H1 (cell line): ENCODE measurements around the gene ANO6. TPM values are rescaled to one million over a fixed set of nuclear protein-coding genes. Genes with fewer than 3 reads are reported as not detected.

Experiments used
- CTCF ChIA-PET: fragments of 300-600 bp; sonication (Branson Sonifier 250); formaldehyde crosslinking; loops from one replicate; lab custom pipeline; 2021; ENCODE audit not compliant: partially characterized antibody; lab: Charles Lee
- POLR2A ChIA-PET: fragments of 300-600 bp; sonication (Branson Sonifier 250); formaldehyde crosslinking; loops from one replicate; lab custom pipeline; 2021; ENCODE audit warnings: inconsistent platforms; ENCODE audit not compliant: partially characterized antibody; lab: Charles Lee
- DNase-seq, 2 experiments: peaks; one replicate each; pipeline versions ENCODE4 v3.0.0 to v3.0.0-alpha.2; 2010 to 2022; ENCODE audit warnings: low spot score in 2 of 2, low read depth in 1 of 2, mixed read lengths in 1 of 2
- FAIRE-seq: peaks from 2 replicates; lab custom pipeline; 2011; peaks lifted over from hg19 to GRCh38; lab: Jason Lieb, UNC
- H2AFZ ChIP-seq: 2 replicates; pipeline ENCODE4 v1.8.1; 2012; ENCODE audit warnings: low read length, inconsistent platforms
- H2AK5ac ChIP-seq: 2 replicates; pipeline ENCODE4 v1.6.1; 2013; ENCODE audit warnings: low read depth, low read length
- H2BK120ac ChIP-seq: replicated peaks from 2 replicates; pipeline ENCODE3; 2013; ENCODE audit warnings: low read depth, low read length, inconsistent platforms
- H2BK12ac ChIP-seq: 2 replicates; pipeline ENCODE4 v1.6.1; 2013; ENCODE audit warnings: low read depth, low read length
- H2BK15ac ChIP-seq: 2 replicates; pipeline ENCODE4 v1.6.1; 2013; ENCODE audit warnings: low read length
- H2BK20ac ChIP-seq: 2 replicates; pipeline ENCODE4 v1.6.1; 2013; ENCODE audit warnings: low read length
- H2BK5ac ChIP-seq: 2 replicates; pipeline ENCODE4 v1.6.1; 2013; ENCODE audit warnings: low read depth, low read length
- H3K14ac ChIP-seq: 2 replicates; pipeline ENCODE4 v1.6.1; 2013; ENCODE audit warnings: inconsistent platforms; ENCODE audit not compliant: insufficient read length
- H3K18ac ChIP-seq: 2 replicates; pipeline ENCODE4 v1.6.1; 2013; ENCODE audit warnings: low read length; ENCODE audit errors: extremely low read depth
- H3K23ac ChIP-seq: 2 replicates; pipeline ENCODE4 v1.6.1; 2013; ENCODE audit warnings: inconsistent platforms; ENCODE audit not compliant: insufficient read length
- H3K23me2 ChIP-seq: 2 replicates; pipeline ENCODE4 v1.6.1; 2013; ENCODE audit warnings: low read depth, low read length
- H3K27ac ChIP-seq: 2 replicates; pipeline ENCODE4 v1.6.1; 2011; ENCODE audit warnings: low read depth, low read length, inconsistent platforms
- H3K27me3 ChIP-seq, 4 experiments: replicated peaks in 1 of 4; 1 replicate in 1 of 4; 2 replicates in 3 of 4; pipeline versions ENCODE4 v1.6.1 to v1.8.1; 2011 to 2013; ENCODE audit warnings: low read length in 3 of 4, mild to moderate bottlenecking in 3 of 4, inconsistent platforms in 2 of 4, mixed read lengths in 2 of 4, moderate library complexity in 1 of 4; ENCODE audit not compliant: control insufficient read depth in 3 of 4, insufficient read depth in 3 of 4; ENCODE audit errors: extremely low read depth in 1 of 4
- H3K36me3 ChIP-seq, 4 experiments: 2 replicates each; pipeline versions ENCODE4 v1.6.1 to v1.8.1; 2011 to 2013; ENCODE audit warnings: mild to moderate bottlenecking in 4 of 4, low read length in 3 of 4, moderate library complexity in 2 of 4, control low read depth in 1 of 4, inconsistent platforms in 1 of 4; ENCODE audit not compliant: insufficient read depth in 4 of 4, control insufficient read depth in 2 of 4
- H3K4ac ChIP-seq: replicated peaks from 2 replicates; pipeline ENCODE3; 2013; ENCODE audit warnings: low read length, low read depth, mixed read lengths, inconsistent platforms; ENCODE audit not compliant: insufficient read length
- H3K4me1 ChIP-seq, 4 experiments: replicated peaks in 1 of 4; 1 replicate in 1 of 4; 2 replicates in 3 of 4; pipeline versions ENCODE4 v1.6.1 to v1.8.1; 2011 to 2013; ENCODE audit warnings: low read length in 3 of 4, inconsistent platforms in 2 of 4, mixed read lengths in 1 of 4; ENCODE audit not compliant: insufficient read depth in 4 of 4, control insufficient read depth in 3 of 4
- H3K4me2 ChIP-seq, 2 experiments: 2 replicates each; pipeline versions ENCODE4 v1.6.1 to v1.8.1; 2011 to 2013; ENCODE audit warnings: low read depth in 2 of 2, low read length in 2 of 2, control low read depth in 1 of 2, inconsistent platforms in 1 of 2, mild to moderate bottlenecking in 1 of 2; ENCODE audit not compliant: insufficient read depth in 1 of 2
- H3K4me3 ChIP-seq, 4 experiments: fragments of 200-600, 300-600 bp in 1 of 4; sonication (generic), shearing (Covaris generic), sonication (Bioruptor Twin) in 1 of 4; 2 replicates each; pipeline versions ENCODE4 v1.5.1 to v1.8.1; 2011 to 2016; ENCODE audit warnings: low read length in 4 of 4, low read depth in 3 of 4, control low read depth in 2 of 4, inconsistent platforms in 2 of 4, mild to moderate bottlenecking in 2 of 4, mixed read lengths in 1 of 4, moderate library complexity in 1 of 4; ENCODE audit not compliant: insufficient read depth in 2 of 4; ENCODE audit errors: extremely low read depth in 1 of 4
- H3K56ac ChIP-seq: replicated peaks from 2 replicates; pipeline ENCODE3; 2013; ENCODE audit warnings: low read depth, mild to moderate bottlenecking, mixed read lengths, low read length, inconsistent platforms; ENCODE audit not compliant: insufficient read length
- H3K79me1 ChIP-seq: 2 replicates; pipeline ENCODE4 v1.6.1; 2013; ENCODE audit warnings: low read depth, low read length, control low read depth
- H3K79me2 ChIP-seq, 2 experiments: 2 replicates each; pipeline versions ENCODE4 v1.6.1 to v1.8.1; 2012 to 2013; ENCODE audit warnings: low read length in 2 of 2, mild to moderate bottlenecking in 2 of 2, inconsistent platforms in 1 of 2; ENCODE audit not compliant: insufficient read depth in 2 of 2, control insufficient read depth in 1 of 2
- H3K9ac ChIP-seq, 4 experiments: replicated peaks in 1 of 4; 1 replicate in 1 of 4; 2 replicates in 3 of 4; pipeline versions ENCODE4 v1.6.1 to v1.8.1; 2011 to 2013; ENCODE audit warnings: low read depth in 3 of 4, low read length in 3 of 4, control low read depth in 2 of 4, mild to moderate bottlenecking in 2 of 4, moderate library complexity in 2 of 4, inconsistent platforms in 1 of 4; ENCODE audit errors: extremely low read depth in 1 of 4
- H3K9me3 ChIP-seq, 2 experiments: 2 replicates each; pipeline versions ENCODE4 v1.6.1 to v1.8.1; 2012 to 2013; ENCODE audit warnings: mild to moderate bottlenecking in 2 of 2, moderate library complexity in 2 of 2, control low read depth in 1 of 2, inconsistent platforms in 1 of 2, low read depth in 1 of 2, low read length in 1 of 2, mixed read lengths in 1 of 2; ENCODE audit not compliant: insufficient read depth in 2 of 2
- H4K20me1 ChIP-seq, 2 experiments: replicated peaks in 1 of 2; 2 replicates each; pipeline versions ENCODE3 to v1.8.1; 2011 to 2013; ENCODE audit warnings: inconsistent platforms in 2 of 2, low read length in 2 of 2, mild to moderate bottlenecking in 1 of 2; ENCODE audit not compliant: insufficient read depth in 2 of 2, control insufficient read depth in 1 of 2
- H4K5ac ChIP-seq: 2 replicates; pipeline ENCODE4 v1.6.1; 2013; ENCODE audit warnings: low read length, low read depth, mixed read lengths, inconsistent platforms; ENCODE audit not compliant: insufficient read length
- H4K8ac ChIP-seq: 2 replicates; pipeline ENCODE4 v1.8.0; 2013; ENCODE audit warnings: mild to moderate bottlenecking, moderate library complexity, low read length, inconsistent platforms; ENCODE audit not compliant: insufficient read depth; ENCODE audit errors: extremely low read depth
- H4K91ac ChIP-seq: replicated peaks from 2 replicates; pipeline ENCODE3; 2013; ENCODE audit warnings: low read length, mixed read lengths, inconsistent platforms; ENCODE audit not compliant: insufficient read length
- BRCA1 ChIP-seq: IDR thresholded peaks from 2 replicates; pipeline ENCODE4 v1.6.1; 2012; ENCODE audit warnings: low read depth, low read length, improper control_type of control experiment
- CBX5 ChIP-seq: fragments of 300-800, 300-1000 bp; sonication (generic); IDR thresholded peaks from 2 replicates; pipeline ENCODE4 v1.7.1; 2016; ENCODE audit warnings: antibody characterized with exemption, low read length, low read depth
- CBX8 ChIP-seq: fragments of 300-800, 300-1000 bp; sonication (generic); IDR thresholded peaks from 2 replicates; pipeline ENCODE4 v1.7.1; 2016; ENCODE audit warnings: low read depth, low read length, borderline replicate concordance
- EP300 ChIP-seq, 2 experiments: IDR thresholded peaks; 1 replicate in 1 of 2; 2 replicates in 1 of 2; pipeline ENCODE4 v1.6.1; 2011 to 2012; ENCODE audit warnings: low read depth in 2 of 2, low read length in 2 of 2, mild to moderate bottlenecking in 2 of 2, borderline replicate concordance in 1 of 2, inconsistent platforms in 1 of 2, moderate library complexity in 1 of 2
- FOSL1 ChIP-seq: IDR thresholded peaks from 2 replicates; pipeline ENCODE4 v1.6.1; 2011; ENCODE audit warnings: mild to moderate bottlenecking, low read depth, low read length, moderate library complexity; ENCODE audit not compliant: insufficient read depth
- GABPA ChIP-seq: IDR thresholded peaks from 2 replicates; pipeline ENCODE4 v1.6.1; 2011; ENCODE audit warnings: mild to moderate bottlenecking, low read length, moderate library complexity, borderline replicate concordance; ENCODE audit not compliant: insufficient read depth
- KDM1A ChIP-seq: fragments of 200-600, 300-600 bp; sonication (generic); IDR thresholded peaks from 2 replicates; pipeline ENCODE4 v1.7.1; 2016; ENCODE audit warnings: mild to moderate bottlenecking, low read length, borderline replicate concordance
- NRF1 ChIP-seq: IDR thresholded peaks from 2 replicates; pipeline ENCODE4 v1.6.1; 2011; ENCODE audit warnings: mild to moderate bottlenecking, low read depth, low read length, improper control_type of control experiment
- RAD21 ChIP-seq, 2 experiments: IDR thresholded peaks in 1 of 2; conservative IDR thresholded peaks in 1 of 2; 2 replicates each; pipeline ENCODE4 v1.6.1; 2011; ENCODE audit warnings: low read depth in 2 of 2, low read length in 2 of 2, improper control_type of control experiment in 1 of 2, inconsistent platforms in 1 of 2, mild to moderate bottlenecking in 1 of 2, moderate library complexity in 1 of 2
- RNF2 ChIP-seq: fragments of 200-900, 300-1000 bp; sonication (generic); IDR thresholded peaks from 2 replicates; pipeline ENCODE4 v1.7.1; 2016; ENCODE audit warnings: borderline replicate concordance, low read depth, mild to moderate bottlenecking, antibody characterized with exemption, low read length; ENCODE audit not compliant: poor library complexity, severe bottlenecking; ENCODE audit errors: missing control alignments
- TAF1 ChIP-seq: IDR thresholded peaks from 2 replicates; pipeline ENCODE4 v1.6.1; 2011; ENCODE audit warnings: mild to moderate bottlenecking, low read depth, low read length
- polyA plus RNA-seq, 7 experiments: library from polyadenylated mRNA; depleted of rRNA in 3 of 7; stranded (reverse) in 5 of 7; unstranded in 2 of 7; fragments of >200 nt in 5 of 7; fragments of 200-250 nt in 2 of 7; gene quantifications; 1 replicate in 5 of 7; 2 replicates in 1 of 7; 4 replicates in 1 of 7; pipeline versions ENCODE4 v1.2.1 to v1.2.3, GENCODE V29; 2011 to 2013; ENCODE audit warnings: missing spikeins in 2 of 7, mixed read lengths in 2 of 7
- total RNA-seq: library from RNA; stranded (reverse); fragmentation: NEBNext Ultra II Directional; extraction: Animal tissue kit (Norgen Biotek cat#: 25700); gene quantifications from 2 replicates; pipeline ENCODE4 v1.2.1, GENCODE V29; 2021

Gene ANO6
- total and polyA plus RNA-seq, 2 of the 8 experiments (the other 6 are each of a cell fraction or from before 2014, with no cell fraction given) = 15.1 to 39.7 TPM

GRCh38 chr12:45247589-45247988, 31.7 kb downstream of the ANO6 start:
- no peak overlapping the region for H2AK5ac ChIP-seq
- no peak overlapping the region for H3K9ac ChIP-seq
- no peak overlapping the region for H3K4me3 ChIP-seq
- H3K4me2 ChIP-seq = no peak overlapping the region
- H4K8ac ChIP-seq = no peak overlapping the region
- ChIA-PET CTCF (interaction anchor here (0.6 to 0.9 kb wide), 3 partner anchors 22 to 133 kb away, joined by 3 read pairs; no protein-coding TSS in a partner anchor), POLR2A (no interaction called here)
- no peak overlapping the region for H2BK5ac ChIP-seq
- no peak overlapping the region for H3K27ac ChIP-seq
- H3K9me3 ChIP-seq = no peaks in the 10 kb centered on the region
- no peak overlapping the region for H2BK12ac ChIP-seq
- no peak overlapping the region for H3K18ac ChIP-seq
- H4K5ac ChIP-seq = no peak overlapping the region
- no peaks in the 10 kb centered on the region for H3K27me3 ChIP-seq
- H2BK120ac ChIP-seq = no peak overlapping the region
- H2BK15ac ChIP-seq = no peak overlapping the region
- no peak overlapping the region for H3K23ac ChIP-seq
- no peak overlapping the region for H3K14ac ChIP-seq
- H3K79me2 ChIP-seq = peaks cover 2 to 48% of the 10 kb centered on the region in 2 experiments; a peak in 3 of 4 replicates
- H2AFZ ChIP-seq = no peak overlapping the region
- peak overlapping the region; percentile 49 for H3K56ac ChIP-seq
- no peak for DNase-seq
- H3K36me3 ChIP-seq = no peaks in the 10 kb centered on the region
- H4K20me1 ChIP-seq = peaks cover 0 to 7% of the 10 kb centered on the region in 2 experiments
- no peak overlapping the region for H3K4ac ChIP-seq
- peaks cover 2% of the 10 kb centered on the region; the same call in 1 of the 2 replicates for H3K79me1 ChIP-seq
- no peak overlapping the region for H4K91ac ChIP-seq
- H3K23me2 ChIP-seq = no peaks in the 10 kb centered on the region
- H3K4me1 ChIP-seq = peaks cover 0 to 4% (median 3%) of the 10 kb centered on the region in 4 experiments; a peak in 2 of 7 replicates
- no peak overlapping the region for H2BK20ac ChIP-seq
- FAIRE-seq = no peak
- no peak for TF ChIP-seq EP300 (IDR thresholded peaks at IDR 0.05; ENCODE audit: borderline replicate concordance in 1 of 2, low read depth in 2 of 2, low read length in 2 of 2)
- TF ChIP-seq TAF1 = no peak
- TF ChIP-seq CBX8 = no peak
- TF ChIP-seq CBX5 = no peak
- no peak for TF ChIP-seq RNF2
- no peak for TF ChIP-seq BRCA1
- TF ChIP-seq GABPA = no peak
- no peak for TF ChIP-seq FOSL1
- TF ChIP-seq RAD21 (IDR thresholded peaks at IDR 0.05 in 1 of 2, conservative IDR thresholded peaks at IDR 0.05 in 1 of 2; ENCODE audit: low read depth in 2 of 2, low read length in 2 of 2) = no peak
- TF ChIP-seq KDM1A = no peak
- no peak for TF ChIP-seq NRF1
